HG03064 (cell line): Measurements from ENCODE around the gene TTC7B.

Experiments
- ATAC-seq: cut with Tn5 transposase; IDR thresholded peaks from one replicate; pipeline ENCODE4 v1.9.1; 2021; ENCODE audit warnings: low read depth; ENCODE audit not compliant: unreplicated experiment

The TTC7B gene

GRCh38 chr14:90568405-90568804 is 247.8 kb downstream of the TTC7B start:
- no peak for ATAC-seq

- ATAC-seq = no peak
These were observed 248.2 kb downstream of the TTC7B start for GRCh38 chr14:90567991-90568390.

- no peak for ATAC-seq
These were observed 249.0 kb downstream of the TTC7B start for GRCh38 chr14:90567191-90567590.

GRCh38 chr14:90566481-90566880 is 249.7 kb downstream of the TTC7B start:
- no peak for ATAC-seq

- ATAC-seq = no peak
These were observed 251.7 kb downstream of the TTC7B start for GRCh38 chr14:90564496-90564895.

GRCh38 chr14:90562652-90563051 is 253.6 kb downstream of the TTC7B start:
- no peak for ATAC-seq

GRCh38 chr14:90561920-90562319 is 254.3 kb downstream of the TTC7B start:
- no peak for ATAC-seq

- no peak for ATAC-seq
These were observed 255.2 kb downstream of the TTC7B start for GRCh38 chr14:90560991-90561390.

- no peak for ATAC-seq
These were observed 255.7 kb downstream of the TTC7B start for GRCh38 chr14:90560558-90560957.

- no peak for ATAC-seq
These were observed 256.3 kb downstream of the TTC7B start for GRCh38 chr14:90559811-90560492.

- no peak for ATAC-seq
These were observed 257.1 kb downstream of the TTC7B start for GRCh38 chr14:90558983-90559590.

- no peak for ATAC-seq
These were observed 257.9 kb downstream of the TTC7B start for GRCh38 chr14:90558041-90558982.

- ATAC-seq = no peak
These were observed 258.7 kb downstream of the TTC7B start for GRCh38 chr14:90557516-90557915.

GRCh38 chr14:90556666-90557450 is 259.4 kb downstream of the TTC7B start:
- no peak for ATAC-seq

- no peak for ATAC-seq
These were observed 260.2 kb downstream of the TTC7B start for GRCh38 chr14:90556012-90556477.

GRCh38 chr14:90555126-90556011 is 260.9 kb downstream of the TTC7B start:
- no peak for ATAC-seq

- ATAC-seq = no peak
These were observed 261.9 kb downstream of the TTC7B start for GRCh38 chr14:90554341-90554740.

- ATAC-seq = no peak
These were observed 262.3 kb downstream of the TTC7B start for GRCh38 chr14:90553921-90554336.

- ATAC-seq = no peak
These were observed 262.8 kb downstream of the TTC7B start for GRCh38 chr14:90553298-90553920.
